ENCODE data around the gene YJEFN3. TPM values are rescaled to one million over a fixed set of nuclear protein-coding genes. Genes with fewer than 3 reads are reported as not detected.

YJEFN3 gene
- total and polyA plus RNA-seq, 2 of the 8 experiments (the other 6 are each of a cell fraction or from before 2014, with no cell fraction given), result 5.7 to 9.4 TPM

GRCh38 chr19:19568802-19569756, 40.4 kb downstream of the YJEFN3 start (continued):
- no peak for TF ChIP-seq CHD7 (IDR thresholded peaks at IDR 0.05; ENCODE audit: insufficient replicate concordance, low read length)
- no peak for TF ChIP-seq MAFK (IDR thresholded peaks at IDR 0.05; ENCODE audit: low read depth, low read length)

Data from H1 (cell line).